Endothelial cell of umbilical vein (primary cell): Measurements from ENCODE around the gene PLXNB2.

Source experiments
- TF ChIP-seq, protein P1 (sequence below), 2 donors: IDR thresholded peaks; 1 replicate in 1 of 2; 2 replicates in 1 of 2; pipeline ENCODE4 v1.5.1; 2011; ENCODE audit warnings: low read length in 2 of 2, mild to moderate bottlenecking in 2 of 2, moderate library complexity in 2 of 2, control low read depth in 1 of 2, inconsistent platforms in 1 of 2, low read depth in 1 of 2; ENCODE audit not compliant: insufficient read depth in 1 of 2; ENCODE audit errors: extremely low read depth in 1 of 2
- TF ChIP-seq, protein P2 (sequence below): IDR thresholded peaks from 2 replicates; pipeline ENCODE4 v1.6.1; 2011; ENCODE audit not compliant: insufficient read depth, insufficient read length

GRCh38 chr22:50278956-50279619, 28.4 kb downstream of the PLXNB2 start:
- TF ChIP-seq, protein P1, sequence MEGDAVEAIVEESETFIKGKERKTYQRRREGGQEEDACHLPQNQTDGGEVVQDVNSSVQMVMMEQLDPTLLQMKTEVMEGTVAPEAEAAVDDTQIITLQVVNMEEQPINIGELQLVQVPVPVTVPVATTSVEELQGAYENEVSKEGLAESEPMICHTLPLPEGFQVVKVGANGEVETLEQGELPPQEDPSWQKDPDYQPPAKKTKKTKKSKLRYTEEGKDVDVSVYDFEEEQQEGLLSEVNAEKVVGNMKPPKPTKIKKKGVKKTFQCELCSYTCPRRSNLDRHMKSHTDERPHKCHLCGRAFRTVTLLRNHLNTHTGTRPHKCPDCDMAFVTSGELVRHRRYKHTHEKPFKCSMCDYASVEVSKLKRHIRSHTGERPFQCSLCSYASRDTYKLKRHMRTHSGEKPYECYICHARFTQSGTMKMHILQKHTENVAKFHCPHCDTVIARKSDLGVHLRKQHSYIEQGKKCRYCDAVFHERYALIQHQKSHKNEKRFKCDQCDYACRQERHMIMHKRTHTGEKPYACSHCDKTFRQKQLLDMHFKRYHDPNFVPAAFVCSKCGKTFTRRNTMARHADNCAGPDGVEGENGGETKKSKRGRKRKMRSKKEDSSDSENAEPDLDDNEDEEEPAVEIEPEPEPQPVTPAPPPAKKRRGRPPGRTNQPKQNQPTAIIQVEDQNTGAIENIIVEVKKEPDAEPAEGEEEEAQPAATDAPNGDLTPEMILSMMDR (IDR thresholded peaks at IDR 0.05; ENCODE audit: extremely low read depth in 1 of 2, insufficient read depth in 1 of 2, low read depth in 1 of 2, low read length in 2 of 2): no peak
- TF ChIP-seq, protein P2, sequence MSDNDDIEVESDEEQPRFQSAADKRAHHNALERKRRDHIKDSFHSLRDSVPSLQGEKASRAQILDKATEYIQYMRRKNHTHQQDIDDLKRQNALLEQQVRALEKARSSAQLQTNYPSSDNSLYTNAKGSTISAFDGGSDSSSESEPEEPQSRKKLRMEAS: no peak
